CD4-positive, alpha-beta T cell treated with Interleukin-15 for 1 hour (primary cell): ENCODE data around the gene MARK2.
A peak's percentile ranks its signal among the peaks of the same experiment; 100 is the strongest.

Experiments
- DNase-seq: peaks from one replicate; pipeline ENCODE4 v3.0.0-alpha.2; 2020

MARK2 gene

DNA sequence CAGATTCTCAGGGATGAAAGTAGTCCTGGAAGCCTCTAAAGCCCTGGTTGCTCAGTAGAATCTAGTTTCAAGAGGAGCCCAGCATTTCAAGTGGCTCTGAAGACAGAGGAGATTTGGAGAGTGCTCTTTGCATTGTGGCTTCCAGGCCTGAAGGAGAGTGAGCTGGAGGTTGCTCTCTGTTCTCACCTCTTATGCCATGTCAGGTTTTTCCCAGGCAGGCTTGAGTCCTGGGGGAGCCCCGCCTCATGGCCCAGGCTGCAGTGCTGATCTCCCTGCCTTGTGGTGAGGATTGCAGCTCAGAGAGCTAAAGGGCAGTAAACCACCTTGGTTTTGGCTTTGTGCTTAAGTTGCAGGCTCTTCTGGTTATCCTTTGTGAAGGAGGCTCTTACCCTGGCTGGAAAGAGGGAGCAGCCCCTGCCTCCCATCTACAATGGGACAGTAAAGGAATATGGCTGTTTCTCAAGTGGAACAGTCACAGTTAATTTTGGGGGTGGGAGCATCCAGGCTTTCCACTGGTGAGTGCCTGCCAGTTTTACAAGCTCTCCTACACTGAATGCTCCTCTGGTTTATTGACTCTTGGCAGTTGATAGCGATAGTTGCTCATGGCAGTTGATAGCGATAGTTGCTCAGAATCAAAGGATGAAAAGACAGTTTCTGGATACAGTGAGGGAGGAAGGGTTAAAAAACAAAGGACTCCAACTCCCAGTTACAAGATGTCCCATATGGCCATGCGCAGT, 45.5 kb downstream of the MARK2 start:
- no peak for DNase-seq

DNA sequence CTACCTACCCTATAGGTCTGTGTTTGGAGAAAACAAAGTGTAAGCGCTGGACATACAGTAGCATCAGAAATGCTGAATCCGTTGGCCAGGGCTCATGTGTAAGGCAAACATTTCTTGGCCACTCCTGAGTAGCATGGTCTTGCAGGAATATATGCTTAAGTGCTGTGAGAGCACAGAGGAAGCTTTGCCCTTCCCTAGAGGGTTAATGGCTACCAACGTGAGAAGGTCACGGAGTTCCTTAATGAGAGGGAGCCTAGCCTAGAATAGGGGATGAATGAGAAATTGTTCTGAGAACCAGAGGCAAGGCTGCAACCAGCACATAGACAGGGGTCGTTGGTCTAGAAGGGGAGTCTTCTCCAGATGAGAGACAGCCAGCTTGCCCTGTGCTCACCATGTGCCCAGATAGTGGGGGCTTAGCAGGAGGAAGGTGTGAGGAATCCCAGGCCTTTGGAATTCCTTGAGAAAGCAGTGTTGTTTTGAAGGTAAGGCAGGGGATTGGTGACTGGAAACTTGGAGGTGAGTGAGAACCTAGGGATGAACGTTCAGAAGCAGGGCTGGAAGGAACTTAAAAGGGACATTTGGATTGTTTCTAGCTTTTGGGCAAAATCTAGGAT, 48.6 kb downstream of the MARK2 start:
- no peak for DNase-seq

DNA sequence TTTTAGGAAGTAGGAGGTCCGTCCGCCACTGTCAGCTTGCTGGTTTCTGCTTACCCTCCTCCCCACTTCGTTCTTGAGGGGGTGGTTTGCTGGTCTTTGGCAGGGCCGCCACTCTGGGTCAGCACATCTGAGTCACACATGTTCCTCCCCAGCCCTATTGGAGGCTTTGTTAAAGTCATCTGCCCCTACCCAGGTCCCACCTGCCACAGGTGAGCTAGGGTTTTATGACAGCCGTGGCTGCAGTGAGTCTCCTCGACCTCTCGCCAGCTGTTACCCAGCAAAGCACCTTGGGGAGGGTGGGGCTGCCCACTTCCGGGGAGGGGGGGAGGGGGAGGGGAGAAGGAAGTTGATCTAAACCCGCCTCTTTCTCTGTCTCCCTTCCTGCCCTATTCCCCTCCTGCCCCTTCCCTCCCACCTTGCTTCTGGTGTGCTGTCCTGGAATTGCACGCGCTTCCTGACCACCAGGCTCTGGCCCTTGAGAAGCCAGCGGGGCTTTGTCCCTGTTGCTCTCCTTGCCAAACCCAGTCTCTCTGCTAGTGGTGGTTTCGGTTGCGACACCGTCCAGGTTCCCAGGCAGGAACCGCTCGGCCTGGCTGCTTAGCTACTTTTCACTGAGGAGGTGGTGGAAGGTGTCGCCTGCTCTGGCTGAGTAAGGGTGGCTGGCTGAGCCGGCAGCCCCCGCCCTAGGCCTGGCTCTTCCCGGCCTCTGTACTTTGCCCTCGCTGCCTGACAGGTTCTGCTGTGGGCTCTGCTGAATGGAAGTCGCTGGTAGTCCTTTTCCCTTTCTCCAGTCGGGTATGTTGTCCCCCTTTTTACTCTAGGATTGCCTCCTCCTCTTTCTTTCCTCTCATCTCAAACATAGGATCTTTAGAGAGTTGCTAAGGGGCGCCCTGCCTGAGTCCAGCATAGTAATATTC, 49.5 kb downstream of the MARK2 start:
- DNase-seq, result peak; percentile 63

DNA sequence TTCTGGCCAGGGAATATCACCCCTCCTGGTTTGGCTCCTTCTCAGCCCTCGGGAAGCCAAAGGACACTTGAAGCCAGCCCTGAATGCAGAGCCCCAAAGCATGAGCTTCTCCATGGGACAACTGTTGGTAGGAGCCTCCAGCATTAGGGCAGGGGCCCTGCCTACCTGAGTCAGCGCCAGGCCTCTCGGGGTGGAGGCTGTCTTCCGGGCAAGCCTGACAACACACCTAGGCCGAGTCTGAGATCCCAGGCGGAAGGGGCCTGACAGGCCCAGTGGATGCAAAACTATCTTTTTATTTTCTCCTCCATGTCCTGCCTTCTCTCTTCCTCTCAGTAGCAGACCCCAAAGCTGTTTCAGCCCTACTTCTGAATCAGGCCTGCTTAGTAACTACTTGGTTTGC, 50.4 kb downstream of the MARK2 start:
- no peak for DNase-seq

DNA sequence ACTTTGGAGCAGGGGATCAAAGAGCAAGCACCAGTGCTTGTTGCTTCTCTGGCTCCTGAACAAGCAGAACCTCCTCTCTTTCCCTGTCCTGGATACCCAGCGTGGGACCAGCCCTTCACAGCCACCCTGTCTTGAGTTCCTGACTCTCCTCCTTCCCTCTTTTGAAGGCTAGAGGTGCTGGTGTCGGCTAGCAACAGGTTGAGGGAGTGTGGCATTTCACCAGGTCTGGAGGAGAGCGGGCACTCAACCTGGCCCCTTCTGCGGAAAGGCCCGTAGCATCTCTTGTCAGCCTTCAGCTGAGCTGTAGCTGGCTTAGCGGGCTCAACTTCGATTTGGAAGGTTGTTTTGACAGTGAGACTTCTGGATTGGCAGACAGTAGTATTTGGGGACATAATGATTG, 51.5 kb downstream of the MARK2 start:
- no peak for DNase-seq

DNA sequence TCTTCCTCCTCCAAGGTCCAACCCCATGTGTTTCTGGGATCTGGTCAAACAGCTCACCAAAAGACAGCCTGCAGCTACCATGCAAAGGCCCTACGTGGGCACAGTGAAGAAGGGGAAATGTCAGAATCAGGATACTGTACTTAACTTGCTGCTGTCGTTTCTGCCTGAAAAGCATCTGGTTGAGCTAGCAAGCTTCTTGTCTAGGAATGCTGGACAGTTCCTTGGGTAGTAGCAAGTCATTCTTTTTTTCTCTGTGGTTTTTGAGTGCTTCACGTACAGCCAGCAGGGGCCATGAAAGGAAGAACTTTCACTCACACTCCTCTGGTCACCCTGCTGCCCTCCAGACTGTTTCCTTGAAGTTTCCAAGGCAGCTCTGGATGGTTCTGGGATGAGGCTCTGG, 53.3 kb downstream of the MARK2 start:
- DNase-seq, result no peak

DNA sequence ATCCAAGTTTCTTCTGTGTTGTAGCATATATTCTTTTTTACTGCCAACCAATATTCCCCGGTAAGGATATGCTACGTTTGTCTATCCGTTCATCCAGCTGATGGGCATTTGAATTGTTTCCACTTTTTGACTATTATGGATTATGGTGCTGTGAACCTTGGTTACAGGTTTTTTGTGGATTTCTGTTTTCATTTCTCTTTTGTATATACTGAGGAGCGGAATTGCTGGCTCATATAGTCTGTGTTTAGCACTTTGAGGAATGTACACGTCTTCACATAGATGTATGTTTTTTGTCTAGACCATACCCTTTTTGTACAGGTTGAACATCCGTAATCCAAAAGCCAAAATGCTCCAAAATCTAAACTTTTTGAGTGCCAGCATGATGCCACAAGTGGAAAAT, 54.4 kb downstream of the MARK2 start:
- no peak for DNase-seq

DNA sequence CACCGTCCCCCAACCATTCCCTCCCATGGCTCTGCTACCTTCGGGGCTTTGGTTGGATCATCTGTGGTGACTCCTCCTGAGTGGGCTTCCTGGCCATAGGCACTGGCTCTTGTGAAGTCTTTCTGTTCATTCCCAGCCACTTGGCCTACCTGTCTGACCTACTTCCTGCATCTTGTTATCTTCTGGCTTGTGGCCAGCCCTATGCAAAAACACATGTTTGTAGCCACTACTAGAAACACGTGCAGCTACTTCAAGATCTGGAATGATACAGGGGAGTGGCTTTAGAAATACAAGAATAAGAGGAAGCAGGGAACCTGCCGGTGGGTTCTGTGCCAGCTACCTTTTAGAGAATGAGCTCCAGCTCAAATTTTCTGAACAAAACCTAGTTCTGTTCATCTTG, 57.2 kb downstream of the MARK2 start:
- DNase-seq, result no peak

DNA sequence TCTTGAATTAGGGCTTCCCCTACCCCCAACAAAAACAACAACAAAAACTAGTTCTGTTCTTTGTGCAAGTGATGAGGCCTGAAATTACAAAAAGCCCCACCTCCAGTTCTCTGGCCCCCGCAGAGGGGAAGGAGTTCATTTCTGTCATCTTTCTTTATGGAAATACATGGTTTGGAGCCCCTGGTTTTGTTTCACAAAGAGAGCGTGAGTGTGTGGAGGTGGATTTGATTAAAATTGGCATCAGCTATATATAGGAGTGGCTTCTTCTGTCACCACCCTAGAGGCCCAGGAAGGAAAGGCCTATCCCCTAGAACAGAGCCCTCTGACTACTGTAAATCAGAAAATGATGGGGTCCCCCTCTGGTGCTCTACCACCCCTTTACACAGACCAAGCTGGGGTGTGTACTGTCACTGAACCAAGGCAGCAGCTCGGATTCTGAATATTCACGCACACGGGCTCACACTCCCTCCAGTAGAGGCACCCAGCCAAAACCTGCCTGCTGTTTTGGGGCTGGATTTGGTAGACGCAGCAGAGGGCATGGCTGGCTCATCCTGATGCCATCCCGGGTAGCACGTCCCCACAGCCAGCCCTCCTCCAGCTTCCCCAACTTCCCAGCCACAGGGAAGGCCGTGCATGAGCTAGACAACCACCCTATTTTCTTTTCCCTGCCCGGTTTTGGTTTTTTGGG, 58.7 kb downstream of the MARK2 start:
- DNase-seq, result no peak

DNA sequence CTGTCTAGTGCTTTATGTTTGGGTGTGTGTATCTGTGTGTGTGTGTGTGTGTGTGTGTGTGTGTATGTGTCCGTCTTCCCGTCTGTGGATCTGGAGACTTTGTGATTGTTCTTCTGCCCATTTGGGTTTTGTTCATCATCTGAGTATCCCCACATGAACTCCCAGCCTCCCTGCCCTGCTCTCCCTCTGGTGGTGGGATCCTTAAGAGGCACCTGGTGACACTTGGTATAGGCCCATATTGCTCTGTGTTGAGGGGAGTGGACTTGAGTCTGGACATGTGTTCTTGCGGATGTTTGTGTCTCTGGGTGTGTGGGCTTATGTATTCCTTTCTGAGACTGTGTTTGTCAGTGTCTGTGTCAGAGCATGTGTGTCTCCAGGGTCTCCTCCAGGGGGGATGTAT, 62.8 kb downstream of the MARK2 start:
- no peak for DNase-seq

DNA sequence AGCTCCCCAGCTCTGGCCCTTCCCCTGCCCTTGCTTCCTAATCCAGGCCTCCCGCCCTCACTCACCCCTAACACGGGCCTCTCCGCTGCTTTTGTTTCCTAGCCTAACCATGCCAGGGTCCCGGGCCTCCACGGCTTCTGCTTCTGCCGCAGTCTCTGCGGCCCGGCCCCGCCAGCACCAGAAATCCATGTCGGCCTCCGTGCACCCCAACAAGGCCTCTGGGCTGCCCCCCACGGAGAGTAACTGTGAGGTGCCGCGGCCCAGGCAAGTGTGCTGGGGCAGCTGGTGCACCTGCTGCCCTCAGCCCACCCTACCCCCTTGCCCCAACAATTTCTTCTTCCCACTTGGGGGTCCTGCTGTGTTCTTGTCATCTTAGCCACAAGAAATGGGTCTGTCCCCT, 65.0 kb downstream of the MARK2 start:
- no peak for DNase-seq

DNA sequence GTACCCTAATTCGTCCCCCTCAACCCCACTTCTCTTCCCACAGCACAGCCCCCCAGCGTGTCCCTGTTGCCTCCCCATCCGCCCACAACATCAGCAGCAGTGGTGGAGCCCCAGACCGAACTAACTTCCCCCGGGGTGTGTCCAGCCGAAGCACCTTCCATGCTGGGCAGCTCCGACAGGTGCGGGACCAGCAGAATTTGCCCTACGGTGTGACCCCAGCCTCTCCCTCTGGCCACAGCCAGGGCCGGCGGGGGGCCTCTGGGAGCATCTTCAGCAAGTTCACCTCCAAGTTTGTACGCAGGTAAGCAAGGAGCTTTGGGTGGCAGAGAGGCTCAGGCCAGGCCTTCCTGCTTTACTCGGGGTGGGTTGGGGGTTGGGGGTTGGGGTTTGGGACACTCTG, 65.8 kb downstream of the MARK2 start:
- DNase-seq, result no peak

DNA sequence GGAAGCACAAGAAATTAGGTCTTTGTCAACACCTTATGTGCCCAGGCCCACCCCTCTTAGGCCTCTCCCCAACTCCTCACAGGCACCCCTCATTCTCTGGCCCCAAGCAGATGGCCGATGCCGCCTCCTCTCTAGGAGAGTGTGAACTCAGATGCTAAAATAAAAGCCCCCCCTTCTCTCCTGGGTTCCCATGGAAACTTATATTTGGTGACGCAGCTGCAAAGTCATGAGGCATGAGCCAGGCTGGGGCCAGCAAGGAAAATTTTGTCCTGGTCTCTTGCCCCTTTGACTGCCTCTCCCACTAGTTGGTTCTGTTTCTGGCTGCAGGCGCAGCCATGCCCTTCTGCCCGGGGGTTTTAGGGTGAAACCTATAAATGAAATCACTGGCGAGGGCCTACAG, 66.3 kb downstream of the MARK2 start:
- no peak for DNase-seq

DNA sequence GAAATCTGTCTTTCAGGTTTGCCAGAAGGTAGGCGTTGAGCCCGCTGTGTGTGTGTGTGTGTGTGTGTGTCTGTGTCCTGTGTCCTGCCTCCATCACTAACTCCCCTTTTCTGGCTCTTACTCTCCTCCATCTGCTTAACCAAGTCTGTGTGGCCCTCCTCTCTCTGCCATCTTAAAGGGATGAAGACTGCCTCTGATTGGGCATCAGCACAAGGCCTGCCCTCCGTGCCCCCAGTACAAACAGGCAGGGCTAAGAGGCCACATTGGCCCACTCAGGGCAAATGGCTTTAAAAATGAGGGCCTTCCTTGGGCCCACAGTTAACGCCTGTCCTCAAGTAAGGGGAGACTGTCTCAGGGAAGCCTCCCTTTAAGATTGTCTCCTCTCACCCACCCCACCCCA, 67.2 kb downstream of the MARK2 start:
- no peak for DNase-seq

DNA sequence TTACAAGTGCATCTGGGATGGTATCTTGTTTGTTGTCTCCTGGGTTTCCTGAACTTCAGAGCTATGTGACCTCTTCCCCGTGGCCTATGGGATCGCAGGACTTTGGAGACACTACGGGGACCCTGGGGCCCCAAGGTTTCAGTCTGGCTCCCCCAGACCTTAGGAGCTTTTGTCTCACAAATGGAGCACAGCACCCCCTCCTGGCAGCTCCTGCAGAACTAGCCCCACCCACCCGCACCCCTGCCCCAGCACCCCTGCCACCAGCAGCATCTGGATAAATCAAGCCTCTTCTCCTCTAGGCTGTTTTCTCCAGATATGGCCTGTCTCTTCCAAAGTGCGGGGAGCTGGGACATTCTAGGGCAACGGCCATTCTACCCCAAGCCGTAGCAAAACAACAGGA, 67.7 kb downstream of the MARK2 start:
- DNase-seq, result peak; percentile 49

DNA sequence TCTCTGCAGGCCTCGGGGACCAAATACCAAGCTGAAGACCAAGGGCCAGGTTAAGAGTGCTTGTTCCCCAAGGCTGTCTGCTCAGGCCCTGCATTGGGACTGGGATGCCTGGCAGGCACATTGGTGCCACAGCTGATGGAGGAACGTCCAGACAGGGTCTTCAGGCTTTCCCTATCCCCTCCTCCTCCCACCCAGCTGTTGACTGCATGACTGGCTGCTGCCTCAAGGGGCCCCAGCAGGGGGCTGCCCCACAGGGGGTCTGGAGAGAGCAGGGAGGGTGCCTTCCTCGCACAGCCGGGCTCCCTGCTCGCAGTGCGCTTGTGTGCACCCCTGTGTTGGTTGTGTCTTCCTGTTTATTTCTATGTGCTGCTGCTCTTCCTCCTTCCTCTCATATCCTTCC, 68.2 kb downstream of the MARK2 start:
- DNase-seq, result no peak

DNA sequence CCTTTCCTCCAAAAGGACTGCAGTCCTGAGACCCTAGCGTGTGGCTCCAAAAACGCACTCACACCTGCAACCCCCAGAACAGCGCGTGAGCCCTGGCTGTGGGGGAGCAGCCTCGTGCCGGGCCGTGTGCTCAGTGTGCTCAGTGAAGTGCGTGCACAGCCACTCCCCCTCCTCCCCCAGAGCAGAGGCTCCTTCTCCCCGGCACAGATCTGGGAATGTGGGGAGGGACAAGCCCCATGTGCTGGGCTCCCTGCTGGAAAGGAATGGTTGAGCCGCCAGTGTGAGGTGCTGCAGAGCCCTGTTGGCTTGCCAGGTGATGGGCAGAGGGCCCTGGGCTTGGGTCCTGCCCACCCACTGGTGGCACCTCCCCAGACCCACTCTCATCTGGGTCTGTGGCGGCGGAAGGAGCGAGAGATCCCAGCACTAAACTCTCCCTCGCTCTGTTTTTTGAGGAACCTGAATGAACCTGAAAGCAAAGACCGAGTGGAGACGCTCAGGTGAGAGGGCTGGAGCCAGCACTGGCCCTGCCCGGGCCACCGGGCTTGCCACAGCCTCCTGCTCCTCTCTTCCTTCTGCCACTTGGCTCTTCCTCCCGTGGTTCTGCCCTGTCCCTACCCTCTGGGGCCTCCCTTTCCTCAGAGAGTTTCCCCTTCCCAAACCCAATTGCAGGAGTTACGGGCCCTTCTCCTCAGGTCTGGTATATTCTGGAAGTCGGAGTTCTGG, 69.1 kb downstream of the MARK2 start:
- DNase-seq, result no peak

DNA sequence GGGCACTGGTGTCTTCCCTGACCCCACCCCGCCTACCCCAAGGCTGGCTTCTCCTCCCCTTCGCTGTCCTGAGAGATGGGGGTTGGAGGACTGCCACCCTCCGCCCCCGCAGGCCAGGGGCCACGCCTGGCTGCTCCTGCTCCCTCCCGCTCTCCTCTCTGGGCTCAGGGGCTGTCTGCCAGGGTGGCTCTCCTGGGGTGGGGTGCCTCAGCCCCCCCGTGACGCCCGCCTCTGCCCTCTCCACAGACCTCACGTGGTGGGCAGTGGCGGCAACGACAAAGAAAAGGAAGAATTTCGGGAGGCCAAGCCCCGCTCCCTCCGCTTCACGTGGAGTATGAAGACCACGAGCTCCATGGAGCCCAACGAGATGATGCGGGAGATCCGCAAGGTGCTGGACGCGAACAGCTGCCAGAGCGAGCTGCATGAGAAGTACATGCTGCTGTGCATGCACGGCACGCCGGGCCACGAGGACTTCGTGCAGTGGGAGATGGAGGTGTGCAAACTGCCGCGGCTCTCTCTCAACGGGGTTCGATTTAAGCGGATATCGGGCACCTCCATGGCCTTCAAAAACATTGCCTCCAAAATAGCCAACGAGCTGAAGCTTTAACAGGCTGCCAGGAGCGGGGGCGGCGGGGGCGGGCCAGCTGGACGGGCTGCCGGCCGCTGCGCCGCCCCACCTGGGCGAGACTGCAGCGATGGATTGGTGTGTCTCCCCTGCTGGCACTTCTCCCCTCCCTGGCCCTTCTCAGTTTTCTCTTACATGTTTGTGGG, 69.9 kb downstream of the MARK2 start:
- DNase-seq, result no peak

DNA sequence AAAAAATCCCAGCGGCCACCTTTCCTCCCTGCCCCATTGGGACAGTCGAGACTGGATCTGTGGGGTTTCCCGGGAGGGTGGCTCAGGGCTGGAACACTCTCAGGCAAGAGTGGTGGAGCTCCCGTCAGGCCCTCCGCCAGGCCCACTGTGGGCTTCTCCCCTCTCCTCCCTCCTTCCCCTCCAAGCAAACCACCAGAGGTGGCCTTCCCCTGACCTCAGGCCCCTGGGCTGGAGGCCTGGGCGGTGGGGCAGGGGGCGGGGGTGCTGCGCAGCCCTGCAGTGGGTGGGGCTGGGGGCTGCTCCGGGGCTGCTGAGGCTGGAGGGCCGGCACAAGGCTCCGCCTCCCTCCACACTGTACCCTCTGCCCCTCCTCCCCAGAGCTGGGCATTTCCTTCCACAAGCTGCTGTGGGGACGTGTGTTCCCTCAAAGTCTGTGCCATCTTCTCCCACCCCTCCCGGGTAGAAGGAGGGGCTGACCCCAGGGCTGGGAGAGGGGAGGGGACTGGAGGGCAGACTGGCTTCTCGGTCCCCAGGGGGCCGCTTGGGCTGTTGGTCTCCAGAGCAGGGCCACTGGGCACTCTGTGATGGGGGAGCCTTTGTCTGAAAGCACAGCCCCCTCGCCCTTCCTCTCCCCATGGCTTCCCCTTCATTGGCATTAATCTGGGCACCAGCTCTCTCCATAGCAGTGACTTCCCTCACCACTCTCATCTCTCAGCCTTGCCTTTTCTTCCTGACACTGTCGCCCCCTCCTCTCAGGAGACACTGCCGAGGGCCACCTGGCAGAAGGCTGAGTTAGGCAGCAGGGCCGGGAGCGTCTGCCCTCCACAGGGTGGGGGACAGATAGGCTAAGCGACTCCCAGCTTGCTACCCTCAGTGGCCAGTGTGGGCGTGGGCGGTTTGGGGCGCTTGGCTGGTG, 70.9 kb downstream of the MARK2 start:
- DNase-seq, result no peak

DNA sequence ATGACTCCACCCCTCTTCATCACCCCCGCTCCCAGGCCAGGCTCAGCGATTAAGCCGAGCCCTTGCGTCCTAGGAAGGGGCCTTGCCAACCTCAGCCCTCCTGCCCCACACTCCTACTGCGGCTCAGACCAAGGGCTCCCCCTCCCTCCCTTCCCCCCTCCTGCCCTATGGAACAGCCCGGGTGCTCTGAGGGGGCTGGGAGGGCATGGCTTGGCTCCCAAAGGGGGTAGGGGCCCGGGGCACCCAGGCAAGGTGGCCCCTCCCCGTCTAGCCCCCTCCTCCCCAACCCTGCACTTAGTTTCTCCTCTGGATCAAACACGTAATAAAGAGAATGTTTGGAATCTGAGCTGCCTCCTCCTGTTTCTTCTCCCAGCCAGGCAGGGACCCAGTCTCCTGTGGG, 71.8 kb downstream of the MARK2 start:
- no peak for DNase-seq

DNA sequence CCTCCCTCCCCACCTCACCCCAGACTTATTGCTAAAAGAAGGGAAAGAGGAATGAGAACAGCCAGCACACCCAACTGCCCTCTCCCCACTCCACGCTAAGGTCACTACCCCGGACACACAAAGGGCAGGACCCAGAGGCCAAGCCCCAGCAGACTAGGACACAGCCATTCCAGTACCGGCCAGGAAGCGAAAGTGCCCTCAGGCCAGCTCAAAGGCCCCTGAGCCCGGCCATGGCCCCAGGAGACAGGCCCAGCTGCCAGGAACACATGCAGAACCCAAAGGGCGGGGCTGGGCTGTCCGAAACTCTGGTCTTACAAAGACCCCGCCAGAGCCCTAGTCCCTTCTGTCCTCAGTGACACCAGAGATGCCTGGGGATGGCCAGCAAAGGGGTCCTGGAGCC, 72.5 kb downstream of the MARK2 start:
- DNase-seq, result no peak
